Mammary epithelial cell (primary cell): ENCODE measurements around the gene NDUFA12.

Experiments used
- CTCF ChIP-seq, 2 donors: IDR thresholded peaks in 1 of 2; conservative IDR thresholded peaks in 1 of 2; 2 replicates each; pipeline ENCODE4 v1.5.1; 2011 to 2012; ENCODE audit warnings: inconsistent platforms in 2 of 2, low read length in 2 of 2, mild to moderate bottlenecking in 2 of 2, control low read depth in 1 of 2, low read depth in 1 of 2; ENCODE audit not compliant: insufficient read depth in 1 of 2; ENCODE audit errors: extremely low read depth in 1 of 2
- EZH2 ChIP-seq: IDR thresholded peaks from 2 replicates; pipeline ENCODE4 v1.6.1; 2012; ENCODE audit warnings: low read length, inconsistent platforms, borderline replicate concordance

GRCh38 chr12:94990222-94990621 is 13.3 kb downstream of the NDUFA12 start:
- TF ChIP-seq CTCF (conservative IDR thresholded peaks at IDR 0.05 in 1 of 2, IDR thresholded peaks at IDR 0.05 in 1 of 2; ENCODE audit: extremely low read depth in 1 of 2, insufficient read depth in 1 of 2, low read depth in 1 of 2, low read length in 2 of 2) (no peak), EZH2 (no peak)
